CD14-positive monocyte (primary cell): ENCODE results near the gene RBP7. TPM values are rescaled to one million over a fixed set of nuclear protein-coding genes. Genes with fewer than 3 reads are reported as not detected.
A peak's percentile ranks its signal among the peaks of the same experiment; 100 is the strongest.

Source experiments
- DNase-seq, 3 donors: peaks; one replicate each; pipeline ENCODE4 v3.0.0-alpha.2; 2011 to 2022
- H2AFZ ChIP-seq: 2 replicates; pipeline ENCODE4 v1.6.0; 2012; ENCODE audit warnings: mild to moderate bottlenecking, low read depth, low read length, inconsistent platforms; ENCODE audit not compliant: insufficient read depth, poor library complexity, severe bottlenecking
- H3K27ac ChIP-seq, 2 donors: 1 replicate in 1 of 2; 2 replicates in 1 of 2; pipeline ENCODE4 v1.5.1; 2012 to 2013; ENCODE audit warnings: low read length in 2 of 2, control low read depth in 1 of 2, inconsistent platforms in 1 of 2, low read depth in 1 of 2, mild to moderate bottlenecking in 1 of 2
- H3K27me3 ChIP-seq, 2 donors: one replicate each; pipeline versions ENCODE4 v1.6.0 to v1.6.1; 2011 to 2013; ENCODE audit warnings: low read length in 2 of 2; ENCODE audit not compliant: control insufficient read depth in 2 of 2, insufficient read depth in 2 of 2
- H3K36me3 ChIP-seq, 2 donors: replicated peaks in 1 of 2; 1 replicate in 1 of 2; 2 replicates in 1 of 2; pipeline versions ENCODE4 v1.5.1 to v1.6.1; 2012 to 2013; ENCODE audit warnings: low read length in 2 of 2, control low read depth in 1 of 2, inconsistent platforms in 1 of 2, mild to moderate bottlenecking in 1 of 2; ENCODE audit not compliant: insufficient read depth in 2 of 2, control insufficient read depth in 1 of 2
- H3K4me1 ChIP-seq, 2 donors: 1 replicate in 1 of 2; 2 replicates in 1 of 2; pipeline versions ENCODE4 v1.5.1 to v1.6.1; 2012 to 2013; ENCODE audit warnings: low read length in 2 of 2, control low read depth in 1 of 2, inconsistent platforms in 1 of 2, mild to moderate bottlenecking in 1 of 2, moderate library complexity in 1 of 2; ENCODE audit not compliant: insufficient read depth in 2 of 2, control insufficient read depth in 1 of 2
- H3K4me2 ChIP-seq: replicated peaks from 2 replicates; pipeline ENCODE3; 2012; ENCODE audit warnings: low read length, moderate library complexity, mild to moderate bottlenecking; ENCODE audit not compliant: poor library complexity, severe bottlenecking; ENCODE audit errors: extremely low read depth
- H3K4me3 ChIP-seq, 3 experiments: fragments of 200-600 bp in 1 of 3; sonication (generic) in 1 of 3; replicated peaks in 1 of 3; 1 replicate in 2 of 3; 2 replicates in 1 of 3; pipeline ENCODE4 v1.5.1; 2011 to 2013; ENCODE audit warnings: low read length in 3 of 3, mild to moderate bottlenecking in 3 of 3, control low read depth in 2 of 3, low read depth in 2 of 3, inconsistent platforms in 1 of 3, moderate library complexity in 1 of 3
- H3K79me2 ChIP-seq: 2 replicates; pipeline ENCODE4 v1.6.0; 2012; ENCODE audit warnings: mild to moderate bottlenecking, control low read depth, inconsistent platforms, low read length, moderate library complexity; ENCODE audit not compliant: insufficient read depth
- H3K9ac ChIP-seq: 2 replicates; pipeline ENCODE4 v1.6.0; 2017; ENCODE audit warnings: low read length, mild to moderate bottlenecking; ENCODE audit not compliant: insufficient read depth, poor library complexity, severe bottlenecking
- H3K9me3 ChIP-seq, 2 donors: replicated peaks in 1 of 2; 1 replicate in 1 of 2; 2 replicates in 1 of 2; pipeline versions ENCODE4 v1.5.1 to v1.6.1; 2012 to 2013; ENCODE audit warnings: low read length in 2 of 2, control low read depth in 1 of 2; ENCODE audit not compliant: control insufficient read depth in 1 of 2, insufficient read depth in 1 of 2
- H4K20me1 ChIP-seq: 2 replicates; pipeline ENCODE4 v1.6.0; 2012; ENCODE audit warnings: mild to moderate bottlenecking, low read length, control low read depth, moderate library complexity; ENCODE audit not compliant: insufficient read depth
- H3K27ac Mint-ChIP-seq, 7 donors: one replicate each; pipeline ENCODE4 v1.8.0; 2020; ENCODE audit warnings: mild to moderate bottlenecking in 7 of 7, mixed read lengths in 7 of 7, moderate library complexity in 6 of 7, inconsistent platforms in 2 of 7
- H3K27me3 Mint-ChIP-seq, 3 donors: one replicate each; pipeline ENCODE4 v1.8.0; 2021 to 2022; ENCODE audit warnings: low read depth in 3 of 3, mild to moderate bottlenecking in 3 of 3, mixed read lengths in 3 of 3, moderate library complexity in 3 of 3, inconsistent platforms in 1 of 3
- H3K36me3 Mint-ChIP-seq, 2 donors: one replicate each; pipeline ENCODE4 v1.8.0; 2020; ENCODE audit warnings: mixed read lengths in 2 of 2, inconsistent platforms in 1 of 2, mild to moderate bottlenecking in 1 of 2
- H3K4me1 Mint-ChIP-seq: one replicate; pipeline ENCODE4 v1.8.0; 2020; ENCODE audit warnings: mild to moderate bottlenecking, mixed read lengths
- H3K4me3 Mint-ChIP-seq, 2 donors: one replicate each; pipeline ENCODE4 v1.8.0; 2020; ENCODE audit warnings: mild to moderate bottlenecking in 2 of 2, mixed read lengths in 2 of 2, moderate library complexity in 1 of 2
- H3K9me3 Mint-ChIP-seq, 7 donors: one replicate each; pipeline ENCODE4 v1.8.0; 2020 to 2022; ENCODE audit warnings: mixed read lengths in 7 of 7, mild to moderate bottlenecking in 6 of 7, moderate library complexity in 6 of 7, inconsistent platforms in 2 of 7
- CTCF ChIP-seq: fragments of 200-600 bp; IDR thresholded peaks from one replicate; pipeline ENCODE4 v1.8.0; 2022; ENCODE audit warnings: antibody characterized with exemption, mild to moderate bottlenecking
- WGBS: methylation state at CpG from one replicate; pipeline ENCODE4 v1.1.5; 2013; ENCODE audit warnings: missing lambda C conversion rate; ENCODE audit not compliant: insufficient coverage; 5-methylcytosine and 5-hydroxymethylcytosine counted together
- intact Hi-C, 2 donors: fragments of 100-400 bp; cut with micrococcal nuclease; formaldehyde crosslinking; loops; one replicate each; pipeline versions ENCODE4 v1.15.0 to v1.15.1; 2023
- polyA minus RNA-seq: library from RNA; depleted of rRNA, polyadenylated mRNA; stranded (reverse); fragments of >200 nt; gene quantifications from 2 replicates; pipeline ENCODE4 v1.2.3, GENCODE V29; 2012
- polyA plus RNA-seq, 3 donors: library from polyadenylated mRNA; depleted of rRNA in 1 of 3; unstranded in 2 of 3; stranded (reverse) in 1 of 3; fragments of 300-500 nt in 2 of 3; fragments of >200 nt in 1 of 3; fragmentation: Illumina TruSeq in 2 of 3; gene quantifications; 1 replicate in 2 of 3; 2 replicates in 1 of 3; pipeline ENCODE4 v1.2.3, GENCODE V29; 2012 to 2021
- total RNA-seq, 12 experiments: library from RNA in 1 of 12; stranded (reverse) in 1 of 12; fragments of 120-200 nt in 1 of 12; gene quantifications; one replicate each; pipeline ENCODE4 v1.2.4 and lab custom pipeline; 2013 to 2026; ENCODE audit warnings: mixed read lengths in 6 of 12, inconsistent platforms in 1 of 12

RBP7 gene
- 92.0 TPM for total RNA-seq (2013)
- polyA plus RNA-seq (100 to 1,000 TPM; 116 to 340 (median 306) TPM), polyA minus RNA-seq (12.5 and 18.9 TPM in 2 replicates), total RNA-seq (lab: John Stamatoyannopoulos, UW) (1.9 to 45.9 (median 31.0) reads per million in 11 experiments)

- DNase-seq: peak; percentile 27 to 64 (median 54)
- H3K36me3 Mint-ChIP-seq: peaks cover 14 to 26% of the 10 kb centered on the region in 2 donors
- H3K4me3 ChIP-seq: peak within 1 kb of the TSS; percentile 47 to 82 (median 73)
- peak within 1 kb of the TSS; percentile 91 to 94 for H3K4me3 Mint-ChIP-seq
- H3K79me2 ChIP-seq: no peaks in the 10 kb centered on the region
- WGBS: 2% methylated on average over 60 of the region's 71 CpGs
- peak within 1 kb of the TSS; percentile 15 to 80 (median 63) for H3K27ac Mint-ChIP-seq
- peaks cover 8% of the 10 kb centered on the region for H4K20me1 ChIP-seq
- TF ChIP-seq CTCF: no peak
- peak within 1 kb of the TSS in 1 of 2 donors; percentile 31 for H3K27ac ChIP-seq
- H3K36me3 ChIP-seq: no peaks in the 10 kb centered on the region
- H3K9me3 Mint-ChIP-seq: peaks cover 3 to 10% (median 7%) of the 10 kb centered on the region in 7 donors
- H3K4me1 Mint-ChIP-seq: peaks cover 41% of the 10 kb centered on the region
- H3K4me1 ChIP-seq: peaks cover 37 to 44% of the 10 kb centered on the region in 2 donors
- peak within 1 kb of the TSS; percentile 68 for H3K9ac ChIP-seq
- intact Hi-C loops: loop anchor here in 1 of 2 donors (10.0 kb wide), 1 partner anchor 52 kb away; the partner anchor contains the start of genes LZIC and NMNAT1
- H3K27me3 ChIP-seq: peaks cover 0 to 11% of the 10 kb centered on the region in 2 donors
- H3K27me3 Mint-ChIP-seq: peaks cover 15 to 46% (median 35%) of the 10 kb centered on the region in 3 donors
- H3K4me2 ChIP-seq: peak within 1 kb of the TSS; percentile 94
- H3K9me3 ChIP-seq: no peaks in the 10 kb centered on the region
- H2AFZ ChIP-seq: peak within 1 kb of the TSS; percentile 88
Measured at GRCh38 chr1:9996624-9997582, at the start of gene RBP7. Gene RBP7, plus strand, starts transcription at chr1:9997228. Its CDS starts 31 bp downstream, at chr1:9997259.

- no peak overlapping the region for H2AFZ ChIP-seq
- no peaks in the 10 kb centered on the region for H3K27me3 ChIP-seq
- H3K9ac ChIP-seq: no peak overlapping the region
- H3K9me3 ChIP-seq: no peaks in the 10 kb centered on the region
- peaks cover 6% of the 10 kb centered on the region for H3K4me1 Mint-ChIP-seq
- intact Hi-C loops: no loop called here
- H3K27ac ChIP-seq: no peak overlapping the region
- WGBS: no CpG with 5 or more reads among the region's 8 CpGs
- DNase-seq: no peak
- no peak overlapping the region for H3K4me3 ChIP-seq
- H3K36me3 Mint-ChIP-seq: peaks cover 13 to 16% of the 10 kb centered on the region in 2 donors
- H3K27ac Mint-ChIP-seq: no peak overlapping the region
- no peak for TF ChIP-seq CTCF
- no peaks in the 10 kb centered on the region for H4K20me1 ChIP-seq
- peaks cover under 1% of the 10 kb centered on the region in 2 donors for H3K4me1 ChIP-seq
- peaks cover 0 to 3% (median 0%) of the 10 kb centered on the region in 3 donors for H3K27me3 Mint-ChIP-seq
- peaks cover 10% of the 10 kb centered on the region for H3K79me2 ChIP-seq
- H3K9me3 Mint-ChIP-seq: peaks cover 0 to 2% (median 0%) of the 10 kb centered on the region in 7 donors
- H3K36me3 ChIP-seq: peaks cover 0 to 12% of the 10 kb centered on the region in 2 donors
- no peak overlapping the region for H3K4me2 ChIP-seq
- no peak overlapping the region for H3K4me3 Mint-ChIP-seq
Measured at GRCh38 chr1:9957726-9958125, 39.3 kb upstream of the RBP7 start.
